ENCODE measurements around the gene STK32B.
"Not testable (repeated sequence)": the region's sequence is repeated elsewhere in the genome, so short reads cannot be mapped to it uniquely, and the experiment has no call there.

STK32B gene

DNA sequence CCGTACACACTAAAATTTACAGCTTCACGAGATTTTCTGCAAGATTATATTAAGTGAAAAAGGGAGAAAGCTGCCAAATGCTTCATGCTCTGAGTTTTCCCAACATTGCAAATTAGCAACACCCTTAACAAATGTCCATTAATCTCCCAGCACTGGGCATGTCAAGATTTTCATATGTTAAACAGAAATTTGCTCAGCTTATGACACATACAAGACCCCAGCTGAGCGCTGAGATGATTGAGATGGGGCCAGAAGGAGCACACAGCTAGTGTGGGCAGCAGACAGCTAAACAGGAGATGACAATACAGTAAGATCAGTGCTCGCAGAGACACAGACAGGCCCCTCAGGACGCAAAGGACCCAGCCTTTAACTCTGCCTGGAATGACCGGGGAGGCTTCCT lies 208.8 kb downstream of the STK32B start:
- no peak for TF ChIP-seq ZFX (IDR thresholded peaks at IDR 0.05; ENCODE audit: borderline replicate concordance)
- TF ChIP-seq, protein P1, sequence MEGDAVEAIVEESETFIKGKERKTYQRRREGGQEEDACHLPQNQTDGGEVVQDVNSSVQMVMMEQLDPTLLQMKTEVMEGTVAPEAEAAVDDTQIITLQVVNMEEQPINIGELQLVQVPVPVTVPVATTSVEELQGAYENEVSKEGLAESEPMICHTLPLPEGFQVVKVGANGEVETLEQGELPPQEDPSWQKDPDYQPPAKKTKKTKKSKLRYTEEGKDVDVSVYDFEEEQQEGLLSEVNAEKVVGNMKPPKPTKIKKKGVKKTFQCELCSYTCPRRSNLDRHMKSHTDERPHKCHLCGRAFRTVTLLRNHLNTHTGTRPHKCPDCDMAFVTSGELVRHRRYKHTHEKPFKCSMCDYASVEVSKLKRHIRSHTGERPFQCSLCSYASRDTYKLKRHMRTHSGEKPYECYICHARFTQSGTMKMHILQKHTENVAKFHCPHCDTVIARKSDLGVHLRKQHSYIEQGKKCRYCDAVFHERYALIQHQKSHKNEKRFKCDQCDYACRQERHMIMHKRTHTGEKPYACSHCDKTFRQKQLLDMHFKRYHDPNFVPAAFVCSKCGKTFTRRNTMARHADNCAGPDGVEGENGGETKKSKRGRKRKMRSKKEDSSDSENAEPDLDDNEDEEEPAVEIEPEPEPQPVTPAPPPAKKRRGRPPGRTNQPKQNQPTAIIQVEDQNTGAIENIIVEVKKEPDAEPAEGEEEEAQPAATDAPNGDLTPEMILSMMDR (IDR thresholded peaks at IDR 0.05) = no peak
- no peak overlapping the region for H3K27ac ChIP-seq

DNA sequence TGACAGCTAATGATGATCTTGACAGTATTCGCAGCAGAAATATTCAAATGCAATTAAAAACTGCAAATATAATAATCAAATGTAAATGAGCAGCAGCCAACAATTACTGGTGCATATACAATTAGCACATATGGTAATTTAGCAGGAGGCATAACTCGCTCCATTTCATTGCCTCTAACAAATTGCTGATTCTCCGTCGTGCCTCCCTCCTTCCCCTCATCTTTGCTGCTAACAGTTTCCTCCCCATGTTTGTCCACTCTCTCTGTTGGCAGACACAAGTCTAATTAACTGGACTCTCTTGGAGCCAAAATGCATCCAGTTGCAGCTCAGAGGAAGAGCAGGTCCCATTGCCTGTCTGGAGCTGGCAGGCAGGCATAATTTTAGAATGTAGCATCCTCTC lies 210.6 kb downstream of the STK32B start:
- TF ChIP-seq, protein P1 (IDR thresholded peaks at IDR 0.05) = no peak
- TF ChIP-seq ZFX (IDR thresholded peaks at IDR 0.05; ENCODE audit: borderline replicate concordance) = no peak
- H3K27ac ChIP-seq = no peak overlapping the region

DNA sequence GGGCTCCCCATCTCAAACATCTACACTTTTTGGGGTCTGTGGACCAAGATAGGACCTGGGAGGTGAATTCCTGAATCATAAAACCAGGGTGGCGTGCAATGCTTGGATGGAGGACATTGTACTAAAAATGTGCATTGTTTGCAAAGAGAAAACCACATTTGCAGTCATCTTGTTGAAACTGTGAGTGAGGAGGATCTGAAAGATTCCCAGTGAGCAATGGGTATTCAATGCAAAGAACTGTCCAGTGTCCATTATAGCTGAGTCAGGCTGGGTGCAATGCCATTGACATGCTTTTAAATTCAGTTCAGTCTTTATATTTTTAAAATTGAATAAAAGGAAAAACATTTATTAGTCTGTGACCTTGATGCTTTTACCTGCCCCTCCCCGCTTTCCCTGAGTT lies 215.7 kb downstream of the STK32B start:
- TF ChIP-seq, protein P1 (IDR thresholded peaks at IDR 0.05) = no peak
- no peak for TF ChIP-seq ZFX (IDR thresholded peaks at IDR 0.05; ENCODE audit: borderline replicate concordance)
- no peak overlapping the region for H3K27ac ChIP-seq

DNA sequence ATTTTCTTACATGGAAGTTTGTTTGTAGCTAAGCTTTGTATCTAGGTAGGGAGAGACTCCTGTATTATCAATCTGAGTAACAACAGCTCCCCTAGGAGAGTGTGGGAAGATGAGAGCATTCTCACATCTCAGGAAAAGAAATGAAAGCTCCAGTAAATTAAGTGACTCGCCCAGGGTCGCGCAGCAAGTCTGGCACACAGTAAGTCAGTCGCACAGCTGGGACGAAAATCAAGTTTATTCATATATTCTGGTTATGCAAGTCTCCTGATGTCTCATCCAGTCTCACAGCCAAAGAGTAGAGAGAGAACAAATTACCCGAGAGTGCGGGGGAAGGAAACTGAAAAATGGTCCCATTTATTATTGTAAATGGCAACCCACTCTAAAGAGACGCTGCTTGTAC lies 216.1 kb downstream of the STK32B start:
- TF ChIP-seq, protein P1 (IDR thresholded peaks at IDR 0.05) = no peak
- TF ChIP-seq ZFX (IDR thresholded peaks at IDR 0.05; ENCODE audit: borderline replicate concordance) = no peak
- no peak overlapping the region for H3K27ac ChIP-seq

DNA sequence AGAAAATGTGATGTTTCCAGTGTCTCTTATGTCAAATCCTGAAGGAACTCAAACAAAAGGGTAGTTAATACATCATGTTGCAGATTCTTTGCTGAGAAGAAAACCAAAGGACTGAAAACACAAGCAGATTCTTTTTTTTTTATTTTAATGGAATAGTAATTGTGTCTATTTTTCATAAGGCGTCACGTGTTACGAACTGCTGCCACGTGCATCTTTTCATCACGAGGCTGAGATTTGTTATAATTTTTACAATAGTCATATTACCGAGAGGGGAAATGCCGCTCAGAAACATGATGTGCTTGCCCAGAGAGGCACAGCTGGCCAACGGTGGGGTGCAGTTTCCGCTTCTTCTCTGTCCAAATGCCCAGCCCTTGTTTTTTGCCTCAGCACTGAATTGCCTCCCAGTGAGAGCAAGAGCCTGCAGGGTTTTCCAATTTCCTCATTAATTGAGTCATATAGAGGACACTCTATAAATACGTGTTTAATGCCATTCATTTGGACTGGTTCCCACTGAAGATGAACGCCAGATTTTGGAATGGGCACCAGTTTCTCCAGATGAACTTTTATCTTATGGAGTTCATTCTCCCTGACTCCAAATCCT lies 225.3 kb downstream of the STK32B start:
- H3K27ac ChIP-seq = no peak overlapping the region
- TF ChIP-seq, protein P1 (IDR thresholded peaks at IDR 0.05) = no peak
- no peak for TF ChIP-seq ZFX (IDR thresholded peaks at IDR 0.05; ENCODE audit: borderline replicate concordance)

DNA sequence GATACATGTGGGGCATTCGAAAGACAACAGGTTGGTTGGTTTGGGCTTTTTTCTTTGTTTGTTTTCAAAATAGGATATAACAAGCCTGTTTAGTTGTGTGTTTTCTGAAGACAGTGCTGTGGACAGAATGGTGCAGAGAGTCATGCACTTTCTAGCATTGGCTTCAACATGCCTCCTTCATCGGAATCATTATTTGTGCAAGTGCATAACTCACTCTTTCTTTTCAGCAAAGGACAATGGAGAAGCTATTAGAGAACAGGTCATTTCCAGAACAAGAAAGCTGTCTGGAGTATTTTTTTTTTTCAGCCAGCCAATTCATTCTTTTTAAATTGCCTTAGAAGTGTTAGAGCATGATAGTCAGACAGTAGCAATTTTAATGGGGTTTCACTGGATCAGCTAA lies 225.8 kb downstream of the STK32B start:
- TF ChIP-seq, protein P1 (IDR thresholded peaks at IDR 0.05) = no peak
- TF ChIP-seq ZFX (IDR thresholded peaks at IDR 0.05; ENCODE audit: borderline replicate concordance) = no peak
- H3K27ac ChIP-seq = no peak overlapping the region

DNA sequence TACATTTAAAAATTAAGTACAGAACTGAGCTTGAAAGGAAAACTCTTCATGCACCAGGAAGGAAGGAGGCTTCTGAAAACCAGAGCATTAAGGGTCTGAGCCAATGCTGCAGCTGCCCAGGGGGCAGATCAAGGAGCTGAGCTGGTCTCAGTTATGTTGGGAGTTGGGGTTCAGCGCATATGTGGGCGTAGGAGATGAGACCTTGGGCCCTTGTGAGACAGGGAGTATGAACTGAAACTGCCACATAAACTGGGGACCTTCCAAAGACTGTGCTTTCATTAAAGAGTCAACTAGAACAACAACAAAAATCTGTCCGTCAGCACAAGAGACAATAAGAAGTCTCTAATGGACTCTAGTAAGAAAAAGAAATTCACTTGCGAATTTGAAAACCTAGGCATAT lies 226.9 kb downstream of the STK32B start:
- TF ChIP-seq, protein P1 (IDR thresholded peaks at IDR 0.05) = no peak
- no peak for TF ChIP-seq ZFX (IDR thresholded peaks at IDR 0.05; ENCODE audit: borderline replicate concordance)
- H3K27ac ChIP-seq = no peak overlapping the region

DNA sequence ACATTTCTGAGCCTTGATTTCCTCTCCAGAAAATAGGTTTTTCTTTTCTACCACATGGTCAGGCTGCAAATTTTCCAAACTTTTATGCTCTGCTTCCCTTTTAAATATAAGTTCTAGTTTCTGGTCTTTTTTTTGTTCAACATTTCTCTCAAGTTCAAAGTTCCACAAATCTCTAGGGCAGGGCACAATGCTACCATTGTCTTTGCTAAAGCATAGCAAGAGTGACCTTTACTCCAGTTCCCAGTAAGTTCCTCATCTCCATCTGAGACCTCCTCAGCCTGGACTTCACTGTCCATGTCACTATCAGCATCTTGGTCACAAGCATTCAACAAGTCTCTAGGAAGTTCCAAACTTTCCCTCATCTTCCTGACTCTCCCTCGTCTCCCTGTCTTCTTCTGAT lies 228.8 kb downstream of the STK32B start:
- H3K27ac ChIP-seq = not testable (repeated sequence)

All from 22Rv1 (cell line).